HEK293 (cell line): ENCODE results near the gene HUWE1.

ENCODE experiments used
- CTCF ChIA-PET: fragments of 350-600 bp; formaldehyde crosslinking; extraction: SDS; loops from one replicate; lab custom pipeline; 2021; ENCODE audit warnings: antibody characterized with exemption; lab: Yijun Ruan, JAX
- POLR2A ChIA-PET: fragments of 300-600 bp; formaldehyde crosslinking; extraction: SDS; loops from one replicate; lab custom pipeline; 2020; ENCODE audit warnings: antibody characterized with exemption, inconsistent platforms; lab: Yijun Ruan, JAX
- H3K27ac ChIP-seq: fragments of 200-500 bp; sonication (Bioruptor generic); 2 replicates; pipeline ENCODE4 v1.5.1; 2014; ENCODE audit warnings: low read depth, low read length, control low read depth, inconsistent platforms; ENCODE audit errors: extremely low read depth
- H3K36me3 ChIP-seq, 2 experiments: fragments of 200-500 bp in 1 of 2; sonication (Bioruptor generic) in 1 of 2; 1 replicate in 1 of 2; 2 replicates in 1 of 2; pipeline ENCODE4 v1.5.1; 2014 to 2017; ENCODE audit warnings: inconsistent platforms in 2 of 2, low read length in 2 of 2; ENCODE audit not compliant: control insufficient read depth in 2 of 2, insufficient read depth in 1 of 2
- H3K4me1 ChIP-seq: fragments of 200-500 bp; sonication (Bioruptor generic); 2 replicates; pipeline ENCODE4 v1.5.1; 2014; ENCODE audit warnings: mild to moderate bottlenecking, low read length, inconsistent platforms; ENCODE audit not compliant: control insufficient read depth, insufficient read depth
- H3K4me3 ChIP-seq: 2 replicates; pipeline ENCODE4 v1.5.1; 2011; ENCODE audit warnings: low read depth, mild to moderate bottlenecking, control low read depth, low read length, moderate library complexity
- H3K9me3 ChIP-seq: fragments of 200-500 bp; sonication (Bioruptor generic); 2 replicates; pipeline ENCODE4 v1.5.1; 2014; ENCODE audit warnings: low read depth, low read length, inconsistent platforms; ENCODE audit not compliant: control insufficient read depth, insufficient read depth
- GLI2 ChIP-seq: fragments of 450-650 bp; formaldehyde crosslinking; IDR thresholded peaks from 2 replicates; pipeline ENCODE4; 2017; ENCODE audit warnings: missing biosample characterization, missing genetic modification characterization, low read depth, borderline replicate concordance
- HOXD13 ChIP-seq: sonication (generic); formaldehyde crosslinking; IDR thresholded peaks from 2 replicates; pipeline ENCODE4 v1.8.0; 2022; ENCODE audit warnings: missing genetic modification reagents, borderline replicate concordance
- KLF7 ChIP-seq: fragments of 450-650 bp; formaldehyde crosslinking; IDR thresholded peaks from 2 replicates; pipeline ENCODE4 v1.5.1; 2016; ENCODE audit warnings: missing biosample characterization, missing genetic modification characterization, borderline replicate concordance
- SP2 ChIP-seq: fragments of 450-650 bp; formaldehyde crosslinking; IDR thresholded peaks from 2 replicates; pipeline ENCODE4 v1.5.1; 2016; ENCODE audit warnings: missing biosample characterization, missing genetic modification characterization
- TCF7L2 ChIP-seq: IDR thresholded peaks from 2 replicates; pipeline ENCODE4 v1.6.1; 2011; ENCODE audit warnings: low read depth, mild to moderate bottlenecking, inconsistent platforms, low read length, moderate library complexity, borderline replicate concordance
- ZIC2 ChIP-seq: fragments of 450-650 bp; formaldehyde crosslinking; IDR thresholded peaks from 2 replicates; pipeline ENCODE4 v1.5.1; 2016; ENCODE audit warnings: missing biosample characterization, missing genetic modification characterization
- ZNF10 ChIP-seq: fragments of 450-650 bp; formaldehyde crosslinking; IDR thresholded peaks from 2 replicates; pipeline ENCODE4 v1.5.1; 2017; ENCODE audit warnings: missing biosample characterization, missing genetic modification characterization
- ZNF133 ChIP-seq: fragments of 450-650 bp; formaldehyde crosslinking; IDR thresholded peaks from 2 replicates; pipeline ENCODE4 v1.5.1; 2016; ENCODE audit warnings: missing biosample characterization, missing genetic modification characterization
- ZNF175 ChIP-seq: fragments of 450-650 bp; formaldehyde crosslinking; IDR thresholded peaks from 2 replicates; pipeline ENCODE4 v1.5.1; 2016; ENCODE audit warnings: missing biosample characterization, missing genetic modification characterization
- ZNF214 ChIP-seq: fragments of 450-650 bp; formaldehyde crosslinking; IDR thresholded peaks from 2 replicates; pipeline ENCODE4 v1.5.1; 2017; ENCODE audit warnings: missing biosample characterization, mild to moderate bottlenecking, missing genetic modification characterization, borderline replicate concordance
- ZNF292 ChIP-seq: fragments of 450-650 bp; formaldehyde crosslinking; IDR thresholded peaks from 2 replicates; pipeline ENCODE4 v1.5.1; 2016; ENCODE audit warnings: low read depth, missing biosample characterization, missing genetic modification characterization, borderline replicate concordance
- ZNF362 ChIP-seq: fragments of 450-650 bp; formaldehyde crosslinking; IDR thresholded peaks from 2 replicates; pipeline ENCODE4 v1.5.1; 2016; ENCODE audit warnings: missing biosample characterization, missing genetic modification characterization
- ZNF529 ChIP-seq: fragments of 450-650 bp; formaldehyde crosslinking; IDR thresholded peaks from 2 replicates; pipeline ENCODE4 v1.5.1; 2017; ENCODE audit warnings: missing genetic modification characterization, missing biosample characterization; ENCODE audit not compliant: insufficient replicate concordance
- ZNF76 ChIP-seq: fragments of 450-650 bp; formaldehyde crosslinking; IDR thresholded peaks from 2 replicates; pipeline ENCODE4; 2016; ENCODE audit warnings: low read depth, missing biosample characterization, missing genetic modification characterization, borderline replicate concordance
- ZNF830 ChIP-seq: fragments of 450-650 bp; IDR thresholded peaks from 2 replicates; pipeline ENCODE4 v1.5.0; 2018; ENCODE audit warnings: missing biosample characterization, missing genetic modification characterization, low read depth, mild to moderate bottlenecking, moderate library complexity
- ZNF837 ChIP-seq: fragments of 450-650 bp; formaldehyde crosslinking; IDR thresholded peaks from 2 replicates; pipeline ENCODE4 v1.5.1; 2016; ENCODE audit warnings: missing biosample characterization, missing genetic modification characterization
- ZSCAN16 ChIP-seq: fragments of 450-650 bp; formaldehyde crosslinking; IDR thresholded peaks from 2 replicates; pipeline ENCODE4 v1.5.1; 2016; ENCODE audit warnings: missing biosample characterization, missing genetic modification characterization
- TF ChIP-seq, protein P1 (sequence below): fragments of 450-650 bp; formaldehyde crosslinking; IDR thresholded peaks from 2 replicates; pipeline ENCODE4 v1.5.1; 2017; ENCODE audit warnings: missing biosample characterization, missing genetic modification characterization
- TF ChIP-seq, protein P2 (sequence below): fragments of 450-650 bp; formaldehyde crosslinking; IDR thresholded peaks from 2 replicates; pipeline ENCODE4 v1.5.1; 2016; ENCODE audit warnings: missing biosample characterization, missing genetic modification characterization

The HUWE1 gene

GRCh38 chrX:53587795-53588420, 98.6 kb downstream of the HUWE1 start:
- H3K27ac ChIP-seq, result no peak overlapping the region
- H3K4me3 ChIP-seq, result no peak overlapping the region
- no peaks in the 10 kb centered on the region for H3K4me1 ChIP-seq
- H3K9me3 ChIP-seq, result no peaks in the 10 kb centered on the region
- TF ChIP-seq GLI2 (tag by site-specific recombination) (no peak), ZNF837 (tag by site-specific recombination) (no peak), ZNF175 (tag by site-specific recombination) (no peak), ZNF529 (tag by site-specific recombination) (no peak), ZSCAN16 (tag by site-specific recombination) (no peak), ZNF362 (no peak), ZIC2 (tag by site-specific recombination) (no peak), KLF7 (tag by site-specific recombination) (no peak), HOXD13 (CRISPR knock-in tag) (no peak), ZNF830 (tag by site-specific recombination) (no peak), ZNF292 (no peak), SP2 (no peak), TCF7L2 (no peak)
- ChIA-PET CTCF (interaction anchor here (0.8 kb wide), 1 partner anchor 61 kb away, joined by 3 read pairs; no protein-coding TSS in a partner anchor), POLR2A (no interaction called here)
- H3K36me3 ChIP-seq, result peaks cover 81 to 100% of the 10 kb centered on the region in 2 experiments

DNA sequence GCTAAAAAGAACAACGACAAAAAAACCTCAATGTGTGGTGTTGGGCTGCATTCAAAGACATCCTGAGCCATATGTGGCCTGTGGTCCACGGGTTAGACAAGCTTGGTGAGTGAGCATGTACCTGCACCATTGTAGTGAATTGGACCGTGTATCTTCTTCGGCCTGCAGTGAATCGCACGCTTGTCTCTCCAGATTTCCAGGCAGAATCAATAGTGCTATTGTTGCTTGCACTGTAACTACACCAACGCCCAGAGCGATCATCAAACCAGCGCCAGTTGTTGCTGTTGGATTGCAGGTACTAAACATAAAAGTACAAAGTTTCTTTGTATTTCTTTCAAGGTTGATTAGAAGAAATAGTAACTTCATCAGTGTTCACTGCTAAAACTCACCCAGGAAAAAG, 101.6 kb downstream of the HUWE1 start:
- no peaks in the 10 kb centered on the region for H3K9me3 ChIP-seq
- no peak overlapping the region for H3K27ac ChIP-seq
- CTCF ChIA-PET, result no interaction called here
- peaks cover 77 to 100% of the 10 kb centered on the region in 2 experiments for H3K36me3 ChIP-seq
- TF ChIP-seq ZNF133 (tag by site-specific recombination), result no peak
- TF ChIP-seq ZNF214 (tag by site-specific recombination), result no peak
- TF ChIP-seq ZNF10, result no peak
- TF ChIP-seq ZNF76 (tag by site-specific recombination), result no peak
- TF ChIP-seq, protein P1, sequence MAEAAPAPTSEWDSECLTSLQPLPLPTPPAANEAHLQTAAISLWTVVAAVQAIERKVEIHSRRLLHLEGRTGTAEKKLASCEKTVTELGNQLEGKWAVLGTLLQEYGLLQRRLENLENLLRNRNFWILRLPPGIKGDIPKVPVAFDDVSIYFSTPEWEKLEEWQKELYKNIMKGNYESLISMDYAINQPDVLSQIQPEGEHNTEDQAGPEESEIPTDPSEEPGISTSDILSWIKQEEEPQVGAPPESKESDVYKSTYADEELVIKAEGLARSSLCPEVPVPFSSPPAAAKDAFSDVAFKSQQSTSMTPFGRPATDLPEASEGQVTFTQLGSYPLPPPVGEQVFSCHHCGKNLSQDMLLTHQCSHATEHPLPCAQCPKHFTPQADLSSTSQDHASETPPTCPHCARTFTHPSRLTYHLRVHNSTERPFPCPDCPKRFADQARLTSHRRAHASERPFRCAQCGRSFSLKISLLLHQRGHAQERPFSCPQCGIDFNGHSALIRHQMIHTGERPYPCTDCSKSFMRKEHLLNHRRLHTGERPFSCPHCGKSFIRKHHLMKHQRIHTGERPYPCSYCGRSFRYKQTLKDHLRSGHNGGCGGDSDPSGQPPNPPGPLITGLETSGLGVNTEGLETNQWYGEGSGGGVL, result no peak
- TF ChIP-seq, protein P2, sequence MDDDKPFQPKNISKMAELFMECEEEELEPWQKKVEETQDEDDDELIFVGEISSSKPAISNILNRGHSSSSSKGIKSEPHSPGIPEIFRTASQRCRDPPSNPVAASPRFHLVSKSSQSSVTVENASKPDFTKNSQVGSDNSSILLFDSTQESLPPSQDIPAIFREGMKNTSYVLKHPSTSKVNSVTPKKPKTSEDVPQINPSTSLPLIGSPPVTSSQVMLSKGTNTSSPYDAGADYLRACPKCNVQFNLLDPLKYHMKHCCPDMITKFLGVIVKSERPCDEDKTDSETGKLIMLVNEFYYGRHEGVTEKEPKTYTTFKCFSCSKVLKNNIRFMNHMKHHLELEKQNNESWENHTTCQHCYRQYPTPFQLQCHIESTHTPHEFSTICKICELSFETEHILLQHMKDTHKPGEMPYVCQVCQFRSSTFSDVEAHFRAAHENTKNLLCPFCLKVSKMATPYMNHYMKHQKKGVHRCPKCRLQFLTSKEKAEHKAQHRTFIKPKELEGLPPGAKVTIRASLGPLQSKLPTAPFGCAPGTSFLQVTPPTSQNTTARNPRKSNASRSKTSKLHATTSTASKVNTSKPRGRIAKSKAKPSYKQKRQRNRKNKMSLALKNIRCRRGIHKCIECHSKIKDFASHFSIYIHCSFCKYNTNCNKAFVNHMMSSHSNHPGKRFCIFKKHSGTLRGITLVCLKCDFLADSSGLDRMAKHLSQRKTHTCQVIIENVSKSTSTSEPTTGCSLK (tag by site-specific recombination), result no peak
- TF ChIP-seq SP2, result no peak
- TF ChIP-seq, all 188 proteins: peak for 0
- Histone ChIP-seq H3K4me3 (no peak overlapping the region), H3K4me1 (no peaks in the 10 kb centered on the region)
- POLR2A ChIA-PET, result no interaction called here
